Stimulated activated CD4-positive, alpha-beta T cell treated with anti-CD3 and anti-CD28 coated beads, Interleukin-4, amount 100 ng/mL, for 4 hours (primary cell): ENCODE data around the gene TMEM44.
"Not testable (repeated sequence)": the region's sequence is repeated elsewhere in the genome, so short reads cannot be mapped to it uniquely, and the experiment has no call there.

Source experiments
- DNase-seq, 2 experiments: peaks; one replicate each; pipeline ENCODE4 v3.0.0-alpha.2; 2020

The TMEM44 gene

DNA sequence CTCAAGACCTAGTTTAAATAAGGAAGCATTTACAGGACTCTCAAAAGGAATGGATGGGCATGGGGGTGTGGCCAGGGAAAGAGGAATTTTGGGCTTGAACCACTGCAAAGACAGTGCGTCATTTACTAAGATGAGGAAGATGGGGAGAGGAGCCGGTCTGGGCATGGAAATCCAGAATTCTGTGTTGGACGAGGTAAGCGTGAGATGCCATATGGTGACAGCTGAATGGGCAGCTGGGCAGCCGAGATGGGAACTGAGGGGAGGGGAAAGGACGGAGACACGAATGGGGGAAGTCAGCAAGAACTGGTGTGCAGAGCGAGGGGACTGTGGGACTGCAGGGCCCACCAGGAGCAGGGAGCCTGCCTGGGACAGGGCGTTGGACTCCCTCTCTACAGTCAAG is 24.2 kb downstream of the TMEM44 start:
- DNase-seq: no peak

DNA sequence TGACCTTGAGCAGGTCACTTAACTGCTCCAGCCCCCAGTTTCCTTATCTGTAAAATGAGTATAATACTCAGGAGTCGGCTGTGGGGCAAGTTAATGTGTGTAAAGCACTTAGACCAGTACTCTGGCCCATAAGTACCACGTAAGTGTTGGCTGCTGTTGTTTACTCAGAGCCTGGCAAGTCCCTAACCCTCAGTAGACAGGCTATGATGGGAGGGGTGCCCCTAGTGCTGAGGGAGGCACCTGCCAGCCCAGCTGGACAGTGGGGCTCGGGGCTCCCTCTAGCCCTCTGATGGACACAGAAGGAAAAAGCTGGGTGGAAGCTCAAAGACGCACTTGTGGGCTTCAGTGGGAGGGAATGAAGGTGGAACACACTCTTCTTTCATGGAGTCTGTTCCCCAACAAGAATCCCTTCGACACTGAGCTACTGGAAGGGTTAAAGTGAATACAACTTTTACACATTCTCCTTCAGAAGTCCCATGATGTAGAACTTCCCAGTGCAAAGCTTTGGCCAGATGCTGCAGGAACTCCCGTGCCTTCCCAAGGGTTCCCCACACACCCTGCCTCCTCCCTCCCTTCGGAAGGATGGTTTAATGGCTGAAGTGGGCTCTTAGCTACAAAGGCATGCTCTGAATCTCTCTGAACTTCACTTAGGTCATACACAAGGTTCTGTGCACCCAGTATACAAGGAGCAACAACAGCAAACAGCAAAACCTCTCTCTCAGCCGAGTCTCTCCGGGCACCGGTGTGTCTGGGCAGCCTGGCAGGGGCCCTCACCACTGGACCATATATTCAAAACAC is 25.4 kb downstream of the TMEM44 start:
- DNase-seq: no peak

GRCh38 chr3:194606941-194607340 is 26.3 kb downstream of the TMEM44 start:
- DNase-seq: no peak

DNA sequence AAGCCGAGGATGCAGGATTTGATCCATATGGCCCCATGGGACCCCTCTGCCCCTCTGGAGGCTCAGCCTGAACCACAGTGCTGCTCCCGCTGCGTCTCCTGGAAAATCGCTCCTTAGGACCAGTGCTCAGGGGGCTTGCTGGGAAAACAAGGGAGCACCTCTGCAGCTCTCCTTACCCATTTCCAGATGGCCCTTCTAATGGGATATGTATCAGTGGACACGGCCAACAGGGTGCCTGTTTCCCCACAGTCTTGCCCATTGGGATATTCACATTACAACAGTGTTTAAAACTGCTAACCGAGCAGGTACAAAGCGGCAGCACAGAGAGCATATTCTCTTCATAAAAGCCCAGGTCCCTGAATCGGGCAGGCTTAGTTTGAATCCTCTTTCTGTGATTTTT is 27.1 kb downstream of the TMEM44 start:
- no peak for DNase-seq

DNA sequence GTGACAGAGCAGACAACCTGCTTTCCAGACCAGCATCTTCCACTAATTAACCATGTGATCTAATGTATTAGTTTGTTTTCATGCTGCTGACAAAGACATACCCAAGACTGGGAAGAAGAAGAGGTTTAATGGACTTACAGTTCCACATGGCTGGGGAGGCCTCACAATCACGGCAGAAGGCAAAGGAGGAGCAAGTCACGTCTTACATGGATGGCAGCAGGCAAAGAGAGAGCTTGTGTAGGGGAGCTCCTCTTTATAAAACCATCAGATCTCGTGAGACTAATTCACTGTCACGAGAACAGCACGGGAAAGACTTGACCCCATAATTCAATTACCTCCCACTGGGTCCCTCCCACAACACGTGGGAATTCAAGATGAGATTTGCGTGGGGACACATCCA is 27.9 kb downstream of the TMEM44 start:
- not testable (repeated sequence) for DNase-seq

- no peak for DNase-seq
These were observed 28.4 kb downstream of the TMEM44 start for GRCh38 chr3:194604837-194605236.

DNA sequence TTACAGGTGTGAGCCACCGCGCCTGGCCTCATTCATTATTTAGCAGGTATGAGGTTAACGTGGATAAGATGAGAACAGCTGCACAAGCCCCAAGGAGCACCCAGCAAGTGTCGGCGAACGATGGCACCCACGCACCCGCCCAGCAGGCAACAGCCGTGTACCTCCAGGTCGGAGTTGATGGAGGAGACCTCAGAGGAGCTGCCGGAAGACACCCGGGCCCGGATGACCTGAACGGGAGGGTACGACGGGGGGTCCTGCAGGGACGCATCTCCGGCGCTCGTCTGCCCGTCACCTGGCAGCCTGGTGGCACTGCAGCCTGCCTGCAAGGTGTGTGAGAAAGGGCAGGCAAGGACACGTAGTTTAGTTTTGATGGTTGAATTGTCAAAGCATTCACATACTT is 29.1 kb downstream of the TMEM44 start:
- no peak for DNase-seq

GRCh38 chr3:194602669-194603171 is 30.5 kb downstream of the TMEM44 start:
- no peak for DNase-seq

DNA sequence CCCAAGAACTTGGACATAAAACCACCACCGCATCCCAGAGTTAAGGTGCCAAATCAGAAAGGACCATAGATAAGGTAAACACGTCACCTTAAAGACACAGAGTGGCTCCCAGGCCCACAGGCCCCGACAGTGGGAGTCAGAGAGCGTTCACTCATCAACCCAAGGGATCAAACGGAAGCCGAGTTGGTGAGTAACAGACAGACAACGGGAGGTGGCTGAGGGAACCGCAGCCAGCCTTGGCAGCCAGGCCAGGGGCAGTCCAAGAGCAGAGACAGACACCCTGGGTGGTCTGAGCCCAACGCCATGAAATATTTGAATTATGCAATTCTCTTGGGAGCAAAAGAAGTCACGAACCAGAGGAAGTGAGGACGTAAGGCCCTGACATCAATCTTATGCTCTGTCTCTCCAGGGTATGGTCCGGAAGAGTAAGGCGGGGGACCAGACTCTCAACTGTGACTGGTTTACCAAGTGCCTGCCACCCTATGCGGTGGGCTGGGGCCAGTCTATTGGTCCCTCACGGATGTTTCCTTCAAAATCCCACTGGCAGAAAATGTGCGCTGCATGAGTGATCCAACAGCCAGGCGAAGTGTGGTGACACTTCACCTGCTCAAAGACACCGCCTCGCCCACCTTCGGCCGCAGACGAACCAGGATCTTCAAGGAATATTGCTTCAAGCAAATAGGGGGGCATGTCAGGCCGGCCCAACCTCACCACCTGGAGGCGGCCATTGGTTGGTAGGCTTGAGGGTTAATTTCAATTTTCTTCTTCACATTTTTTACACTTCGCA is 34.3 kb downstream of the TMEM44 start:
- DNase-seq: no peak

DNA sequence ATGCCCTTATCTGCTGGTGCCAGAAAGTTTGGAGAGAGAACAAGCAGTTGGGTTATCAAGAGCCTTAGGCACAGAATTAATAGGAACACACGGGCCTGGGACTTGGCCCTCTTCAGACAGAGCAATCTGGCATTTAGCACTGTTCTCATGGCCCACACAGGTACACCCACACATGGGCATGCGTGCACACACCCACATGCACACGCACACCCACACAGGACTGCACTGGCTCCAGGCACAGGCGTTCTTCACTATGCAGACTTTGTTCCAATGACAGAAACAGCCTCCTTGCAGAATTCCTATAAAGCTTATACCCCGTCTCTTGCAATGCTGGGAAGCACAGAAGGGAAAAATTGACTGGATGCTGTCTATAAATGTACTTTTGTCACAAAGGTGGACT is 36.3 kb downstream of the TMEM44 start:
- DNase-seq: no peak

DNA sequence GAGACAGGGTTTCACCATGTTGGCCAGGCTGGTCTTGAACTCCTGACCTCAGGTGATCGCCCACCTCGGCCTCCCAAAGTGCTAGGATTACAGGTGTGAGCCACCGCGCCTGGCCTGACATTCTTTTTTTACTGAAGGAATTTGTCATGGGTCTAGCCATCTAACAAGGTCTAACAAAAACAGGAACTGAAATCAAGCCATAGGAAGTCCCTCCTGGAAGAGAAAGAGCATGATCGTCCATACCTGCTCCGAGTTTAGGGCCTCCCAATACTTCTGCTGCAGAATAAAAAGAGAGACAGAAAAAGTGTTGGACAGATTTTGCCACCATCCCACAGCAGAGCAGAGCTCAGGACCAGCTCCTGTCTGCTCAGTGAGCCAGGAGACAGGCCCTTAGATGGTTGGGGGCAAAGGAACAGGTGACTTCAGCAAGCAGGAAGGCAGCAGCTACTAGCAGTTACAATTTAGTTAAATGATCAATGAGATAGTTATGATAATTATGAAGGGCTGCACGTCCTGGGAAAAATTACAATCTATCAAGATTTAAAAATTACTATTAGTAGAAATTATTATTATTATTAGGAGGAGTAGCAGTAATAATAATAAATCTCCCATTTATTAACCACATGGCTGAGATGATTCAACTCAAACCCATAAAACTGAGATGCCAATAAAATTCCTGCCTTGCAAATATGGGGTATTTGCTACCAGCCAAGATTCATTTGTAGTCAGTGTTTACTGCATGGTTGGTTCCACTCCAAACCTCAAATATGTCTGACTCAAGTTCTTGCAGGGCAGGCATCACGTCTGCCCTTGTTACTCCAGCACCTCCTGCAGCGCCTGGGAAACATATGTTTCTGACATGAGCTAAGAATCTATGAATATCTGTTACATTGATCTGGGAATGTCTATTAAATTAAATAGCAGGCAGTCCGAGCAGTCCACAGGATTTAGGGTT is 40.1 kb downstream of the TMEM44 start:
- DNase-seq: no peak

DNA sequence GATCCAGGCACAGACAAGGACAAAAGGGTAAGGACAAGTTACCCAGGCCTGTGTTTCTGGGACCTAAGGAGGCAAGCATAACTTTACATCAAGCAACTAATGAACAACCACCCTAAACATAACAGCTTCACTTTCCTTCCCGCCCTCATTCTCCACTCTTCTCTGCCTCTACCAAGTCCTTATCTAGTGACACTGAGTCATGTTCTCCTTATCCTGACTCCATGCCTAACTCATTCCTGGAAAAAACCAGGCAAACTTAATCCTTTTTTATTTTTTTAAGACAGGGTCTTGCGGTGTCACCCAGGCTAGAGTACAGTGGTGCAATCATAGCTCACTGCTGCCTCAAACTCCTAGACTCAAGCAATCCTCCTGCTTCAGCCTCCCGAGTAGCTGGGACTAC is 44.5 kb downstream of the TMEM44 start:
- DNase-seq: no peak

DNA sequence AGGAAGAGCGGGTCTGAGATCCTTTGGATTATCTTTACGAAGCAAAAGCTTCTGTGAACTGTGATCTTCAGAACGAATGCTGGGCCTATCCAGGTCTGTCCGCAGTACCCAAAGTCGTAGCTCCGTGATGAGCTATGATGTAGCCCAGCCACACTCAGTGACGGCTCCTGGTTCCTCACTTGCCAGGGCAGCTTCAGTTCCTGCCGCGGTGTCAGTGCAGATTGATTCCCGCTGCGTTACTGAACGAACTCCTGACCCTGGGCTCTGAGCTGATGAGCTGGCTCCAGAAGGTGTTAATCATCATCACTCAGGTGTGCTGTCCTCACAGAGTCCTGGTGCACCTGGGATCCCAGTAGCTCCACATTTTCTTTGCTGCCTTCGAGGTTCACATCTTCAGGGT is 45.0 kb downstream of the TMEM44 start:
- no peak for DNase-seq

DNA sequence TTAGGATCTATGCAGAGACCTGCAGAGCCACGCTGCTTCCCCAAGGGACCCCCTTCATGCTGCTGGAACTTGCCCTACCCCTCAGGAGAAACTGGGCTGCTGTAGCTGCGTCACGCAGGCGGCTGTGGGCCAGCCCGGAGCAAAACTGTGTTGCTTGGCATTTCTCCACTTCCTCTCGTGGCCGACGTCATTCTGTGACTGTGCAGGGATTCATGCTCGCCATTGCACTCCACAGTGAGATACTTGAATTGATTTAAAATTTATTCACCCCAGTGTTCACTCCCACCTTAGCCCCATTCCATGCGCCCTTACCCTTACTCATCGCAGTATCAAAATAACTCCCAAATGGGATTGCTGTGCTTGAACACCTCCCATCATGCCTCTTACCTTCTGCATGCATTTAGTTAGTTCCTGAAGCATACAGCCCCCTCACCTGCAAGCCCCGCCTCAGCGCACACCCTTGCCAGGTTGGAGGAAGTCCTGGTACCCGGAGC is 45.7 kb downstream of the TMEM44 start:
- no peak for DNase-seq

DNA sequence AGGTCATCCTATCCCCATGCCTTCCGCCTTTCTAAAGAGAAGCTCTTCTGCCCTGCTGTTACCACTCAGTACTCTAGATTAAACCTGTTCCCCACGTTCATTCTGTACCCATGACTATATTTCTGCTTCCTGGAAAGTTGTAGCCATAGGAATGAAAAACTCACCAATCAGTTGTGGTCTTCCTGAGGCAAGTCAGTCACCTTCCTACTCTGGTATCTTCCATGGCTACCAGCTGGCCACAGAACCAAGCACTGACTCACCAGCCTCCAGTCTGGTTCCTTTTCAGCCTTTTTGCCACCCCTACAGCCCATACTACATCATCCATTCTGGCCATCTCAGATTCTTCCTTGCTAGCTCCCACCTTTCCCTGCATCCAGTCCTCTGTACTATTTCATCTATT is 46.4 kb downstream of the TMEM44 start:
- DNase-seq: no peak

GRCh38 chr3:194585880-194586281 is 47.3 kb downstream of the TMEM44 start:
- no peak for DNase-seq

DNA sequence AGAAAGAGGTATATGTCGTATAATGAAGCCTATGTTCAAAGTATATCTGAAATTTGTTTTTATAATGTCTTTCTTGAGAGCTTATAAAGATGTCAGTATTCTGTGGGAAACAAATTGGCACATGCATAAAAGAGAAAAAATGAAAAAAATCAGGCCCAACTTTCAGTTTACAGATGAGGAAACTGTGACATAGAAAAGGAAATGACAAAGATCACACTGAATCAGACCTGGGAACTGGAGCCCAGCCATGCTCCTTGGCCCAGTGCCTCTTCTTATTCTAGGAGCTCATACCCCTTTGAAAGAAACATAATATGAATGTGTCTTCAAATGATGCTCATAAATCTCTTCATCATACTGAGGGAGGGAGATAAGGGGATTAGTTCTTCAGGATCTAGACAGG is 48.4 kb downstream of the TMEM44 start:
- no peak for DNase-seq

DNA sequence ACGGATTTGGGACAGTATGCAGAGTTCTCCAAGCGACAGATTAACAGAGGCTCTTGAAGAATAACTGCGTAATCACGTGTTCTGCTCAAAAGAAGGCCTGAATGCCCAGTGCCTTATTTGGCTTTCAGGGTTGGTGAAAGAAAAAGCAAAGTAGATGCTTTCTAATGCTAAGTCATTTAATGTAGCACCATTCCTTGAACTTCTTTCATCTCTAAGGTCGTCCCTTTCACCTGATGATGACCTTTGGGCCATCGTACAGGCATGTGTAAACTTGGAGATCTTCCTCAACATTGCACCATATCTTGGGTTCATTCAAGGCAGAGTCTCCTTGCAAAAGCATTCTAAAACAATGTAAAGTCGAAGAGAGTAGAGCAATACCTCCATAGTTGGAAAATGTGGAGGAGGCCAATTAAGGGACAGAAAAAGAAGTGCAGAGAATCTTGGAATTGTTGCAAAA is 48.9 kb downstream of the TMEM44 start:
- no peak for DNase-seq

DNA sequence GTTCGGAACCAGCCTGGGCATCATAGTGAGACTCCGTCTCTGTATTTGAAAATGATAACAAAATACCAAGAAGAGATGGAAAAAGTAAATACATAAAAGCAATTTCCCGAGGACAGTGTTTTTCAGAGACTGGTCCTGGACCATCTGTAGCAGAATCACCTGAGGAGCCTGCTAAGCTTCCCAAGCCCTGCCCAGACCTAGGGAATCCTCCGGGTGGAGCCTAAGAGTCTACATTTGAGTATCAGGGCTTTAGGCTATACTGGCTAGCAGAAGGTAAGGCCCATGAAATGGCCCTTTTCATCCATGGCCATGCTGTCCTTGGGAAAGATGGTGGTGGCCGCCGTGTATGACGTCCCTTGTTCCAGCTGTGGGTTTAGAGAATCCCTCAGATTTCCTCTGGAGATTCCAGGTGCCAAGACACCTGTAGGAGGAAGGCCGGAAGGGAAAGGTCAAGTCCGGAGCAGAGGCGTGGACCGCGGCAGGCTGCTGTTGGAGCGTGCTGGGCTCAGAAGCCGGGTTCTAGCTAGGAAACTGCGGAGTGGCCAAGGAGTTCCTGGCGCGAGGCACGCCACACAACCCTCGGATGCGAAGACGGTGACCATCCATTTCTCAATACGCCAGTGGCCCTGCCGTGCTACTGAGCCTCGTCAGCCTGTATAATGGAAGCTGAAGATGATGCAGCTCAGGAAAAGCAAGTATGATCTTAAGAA is 50.9 kb downstream of the TMEM44 start:
- DNase-seq: no peak

GRCh38 chr3:194579091-194579606 is 54.1 kb downstream of the TMEM44 start:
- DNase-seq: no peak

DNA sequence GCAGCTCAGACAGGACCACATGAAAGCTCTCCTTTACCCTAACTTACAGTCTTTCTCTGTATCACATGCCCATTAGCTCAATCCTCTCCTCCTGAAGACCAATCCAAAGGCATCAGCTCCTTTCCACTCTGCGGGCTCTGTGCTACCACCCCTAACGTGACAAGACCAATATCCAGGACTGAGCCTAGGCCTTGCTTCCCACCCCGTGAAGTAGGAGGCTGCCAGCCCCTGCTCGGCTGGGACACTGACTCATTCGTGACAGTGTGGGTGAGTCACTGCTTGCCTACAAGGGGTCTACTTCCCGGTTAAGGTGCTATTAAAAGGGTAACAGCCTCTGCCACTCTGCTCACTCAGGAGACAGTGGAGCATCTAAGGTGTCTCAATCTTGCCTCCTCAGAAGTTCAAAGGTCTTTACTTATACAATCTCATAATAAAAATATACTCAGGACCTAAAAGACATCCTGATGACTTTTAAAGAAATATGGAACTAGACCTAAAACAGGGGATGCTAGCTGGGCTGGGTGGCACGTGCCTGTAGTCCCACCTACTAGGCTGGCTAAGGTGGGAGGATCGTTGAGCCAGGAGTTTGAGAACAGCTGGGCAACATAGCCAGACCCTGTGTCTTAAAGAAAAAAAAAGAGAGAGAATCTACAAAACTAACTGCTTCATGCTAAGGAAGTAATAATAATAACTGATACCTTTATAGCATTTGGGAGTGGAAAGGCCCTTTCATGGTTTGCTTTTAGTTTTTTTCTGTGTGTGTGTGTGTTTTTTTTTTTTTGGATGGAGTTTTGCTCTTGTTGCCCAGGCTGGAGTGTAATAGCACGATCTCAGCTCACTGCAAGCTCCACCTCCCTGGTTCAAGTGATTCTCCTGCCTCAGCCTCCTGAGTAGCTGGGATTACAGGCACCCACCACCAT is 55.0 kb downstream of the TMEM44 start:
- DNase-seq: peak; percentile 23 to 54
